Measurements from ENCODE around the gene NUBPL. TPM values are rescaled to one million over a fixed set of nuclear protein-coding genes. Genes with fewer than 3 reads are reported as not detected.
A peak's percentile ranks its signal among the peaks of the same experiment; 100 is the strongest.

Gene NUBPL
- total and polyA plus RNA-seq, 2 experiments from 2014 or later: 22.9 to 30.8 TPM

GRCh38 chr14:31768355-31768754 is 207.2 kb downstream of the NUBPL start:
- no peak for DNase-seq (ENCODE audit: low read depth in 1 of 2, low spot score in 1 of 2)
- H3K36me3 ChIP-seq: no peaks in the 10 kb centered on the region
- no peak for TF ChIP-seq CTCF (IDR thresholded peaks at IDR 0.05; ENCODE audit: low read depth, low read length)

GRCh38 chr14:31770271-31770670 is 209.1 kb downstream of the NUBPL start:
- Histone ChIP-seq H3K27me3 (no peaks in the 10 kb centered on the region), H3K27ac (no peak overlapping the region), H3K36me3 (no peaks in the 10 kb centered on the region), H3K9me3 (ENCODE audit: low read depth) (no peaks in the 10 kb centered on the region), H3K4me3 (no peak overlapping the region), H3K4me1 (ENCODE audit: low read depth) (no peaks in the 10 kb centered on the region)
- peak in 1 of 2 donors; percentile 25 for DNase-seq (ENCODE audit: low read depth in 1 of 2, low spot score in 1 of 2)
- no peak for TF ChIP-seq CTCF (IDR thresholded peaks at IDR 0.05; ENCODE audit: low read depth, low read length)

More at GRCh38 chr14:31768355-31768754, 207.2 kb downstream of the NUBPL start:
- Histone ChIP-seq H3K4me1 (ENCODE audit: low read depth) (no peaks in the 10 kb centered on the region), H3K27me3 (no peaks in the 10 kb centered on the region), H3K27ac (no peak overlapping the region), H3K9me3 (ENCODE audit: low read depth) (no peaks in the 10 kb centered on the region), H3K4me3 (no peak overlapping the region)

GRCh38 chr14:31774567-31774966 is 213.4 kb downstream of the NUBPL start:
- H3K27ac ChIP-seq: no peak overlapping the region
- H3K9me3 ChIP-seq (ENCODE audit: low read depth): no peaks in the 10 kb centered on the region
- no peak for TF ChIP-seq CTCF (IDR thresholded peaks at IDR 0.05; ENCODE audit: low read depth, low read length)
- no peaks in the 10 kb centered on the region for H3K36me3 ChIP-seq
- H3K27me3 ChIP-seq: no peaks in the 10 kb centered on the region
- H3K4me1 ChIP-seq (ENCODE audit: low read depth): no peaks in the 10 kb centered on the region
- no peak overlapping the region for H3K4me3 ChIP-seq
- DNase-seq (ENCODE audit: low read depth in 1 of 2, low spot score in 1 of 2): no peak

GRCh38 chr14:31777312-31777711 is 216.1 kb downstream of the NUBPL start:
- no peak for DNase-seq (ENCODE audit: low read depth in 1 of 2, low spot score in 1 of 2)
- Histone ChIP-seq H3K4me1 (ENCODE audit: low read depth) (no peaks in the 10 kb centered on the region), H3K27ac (no peak overlapping the region), H3K9me3 (ENCODE audit: low read depth) (no peaks in the 10 kb centered on the region), H3K4me3 (no peak overlapping the region), H3K27me3 (no peaks in the 10 kb centered on the region), H3K36me3 (no peaks in the 10 kb centered on the region)
- no peak for TF ChIP-seq CTCF (IDR thresholded peaks at IDR 0.05; ENCODE audit: low read depth, low read length)

DNA sequence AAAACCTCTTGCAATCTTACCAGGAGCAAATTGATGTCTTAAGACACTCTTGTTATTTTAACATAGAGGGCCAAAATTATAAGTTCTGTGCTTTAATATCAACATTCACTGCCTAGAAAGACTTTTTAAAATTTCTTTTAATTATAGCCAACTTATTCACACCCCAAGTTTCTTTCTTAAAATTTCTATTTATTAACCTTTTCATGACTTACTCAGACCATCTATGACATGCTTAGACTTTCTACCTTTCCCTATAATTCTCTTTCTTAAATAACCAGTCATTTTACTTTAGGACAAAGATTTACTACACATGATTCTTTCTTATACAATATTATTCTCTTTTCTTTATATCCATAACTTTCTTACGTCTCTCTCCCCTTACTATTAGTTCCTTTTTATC is 220.4 kb downstream of the NUBPL start:
- Histone ChIP-seq H3K36me3 (no peaks in the 10 kb centered on the region), H3K9me3 (ENCODE audit: low read depth) (no peaks in the 10 kb centered on the region), H3K27ac (no peak overlapping the region), H3K4me1 (ENCODE audit: low read depth) (no peaks in the 10 kb centered on the region), H3K4me3 (no peak overlapping the region), H3K27me3 (no peaks in the 10 kb centered on the region)
- no peak for DNase-seq (ENCODE audit: low read depth in 1 of 2, low spot score in 1 of 2)
- no peak for TF ChIP-seq CTCF (IDR thresholded peaks at IDR 0.05; ENCODE audit: low read depth, low read length)

DNA sequence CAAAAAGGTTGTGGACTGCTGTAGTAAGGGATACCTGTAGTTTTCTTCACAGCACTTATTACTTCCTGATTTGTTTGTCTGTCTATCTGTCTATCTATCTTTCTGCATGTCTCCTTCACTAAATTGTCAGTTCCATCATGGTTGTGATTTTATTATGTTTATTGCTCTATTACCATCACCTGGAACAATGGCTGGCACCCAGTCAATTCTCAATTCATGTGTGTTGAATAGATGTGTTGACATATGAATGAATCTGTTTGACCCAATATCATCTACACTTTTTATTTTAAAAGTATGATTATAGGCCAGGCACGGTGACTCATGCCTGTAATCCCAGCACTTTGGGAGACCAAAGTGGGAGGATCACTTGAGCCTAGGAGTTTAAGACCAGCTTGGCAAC is 224.4 kb downstream of the NUBPL start:
- TF ChIP-seq CTCF (IDR thresholded peaks at IDR 0.05; ENCODE audit: low read depth, low read length): no peak
- DNase-seq (ENCODE audit: low read depth in 1 of 2, low spot score in 1 of 2): no peak

More for the DNA sequence above, 224.4 kb downstream of the NUBPL start:
- Histone ChIP-seq H3K4me3 (no peak overlapping the region), H3K9me3 (ENCODE audit: low read depth) (no peaks in the 10 kb centered on the region), H3K27ac (no peak overlapping the region), H3K4me1 (ENCODE audit: low read depth) (no peaks in the 10 kb centered on the region), H3K27me3 (no peaks in the 10 kb centered on the region), H3K36me3 (no peaks in the 10 kb centered on the region)
